Calu3 (cell line): Measurements from ENCODE around the gene CACNA1I. TPM values are rescaled to one million over a fixed set of nuclear protein-coding genes. Genes with fewer than 3 reads are reported as not detected.

Experiments used
- BruUV-seq: library from RNA; stranded (reverse); fragments of 400-500 nt; replicated peaks from 2 replicates; lab custom pipeline; 2021; lab: Mats Ljungman, UMichigan
- CTCF ChIA-PET: fragments of 300-600 bp; sonication (Branson Sonifier 250); formaldehyde crosslinking; loops from one replicate; lab custom pipeline; 2022; ENCODE audit warnings: antibody characterized with exemption; lab: Charles Lee
- DNase-seq: peaks from one replicate; pipeline ENCODE4 v3.0.0; 2022
- H3K27ac Mint-ChIP-seq: one replicate; pipeline ENCODE4 v1.8.0; 2022; ENCODE audit warnings: mixed read lengths; ENCODE audit not compliant: unreplicated experiment
- H3K27me3 Mint-ChIP-seq: one replicate; pipeline ENCODE4 v1.8.0; 2022; ENCODE audit warnings: mixed read lengths; ENCODE audit not compliant: unreplicated experiment
- H3K36me3 Mint-ChIP-seq: one replicate; pipeline ENCODE4 v1.8.0; 2022; ENCODE audit warnings: mild to moderate bottlenecking, moderate library complexity, mixed read lengths; ENCODE audit not compliant: insufficient read depth, unreplicated experiment
- H3K4me1 Mint-ChIP-seq: one replicate; pipeline ENCODE4 v1.8.0; 2022; ENCODE audit warnings: mild to moderate bottlenecking, low read depth, mixed read lengths; ENCODE audit not compliant: unreplicated experiment
- H3K4me3 Mint-ChIP-seq: one replicate; pipeline ENCODE4 v1.8.0; 2022; ENCODE audit warnings: mild to moderate bottlenecking, low read depth, moderate library complexity, mixed read lengths; ENCODE audit not compliant: unreplicated experiment
- H3K9me3 Mint-ChIP-seq: one replicate; pipeline ENCODE4 v1.8.0; 2022; ENCODE audit warnings: low read depth, mixed read lengths; ENCODE audit not compliant: unreplicated experiment
- intact Hi-C: fragments of 100-400 bp; cut with micrococcal nuclease; formaldehyde crosslinking; loops from one replicate; pipeline ENCODE4 v1.10.0; 2022; ENCODE audit not compliant: unreplicated experiment
- total RNA-seq: library from RNA; stranded (reverse); gene quantifications from 2 replicates; pipeline ENCODE4 v1.2.3, GENCODE V29; 2022
- TF ChIP-seq, protein P1 (sequence below): fragments of 200-600 bp; IDR thresholded peaks from one replicate; pipeline ENCODE4 v1.8.0; 2022; ENCODE audit warnings: antibody characterized with exemption; ENCODE audit not compliant: unreplicated experiment

Gene CACNA1I
- total RNA-seq, 1 experiment from 2014 or later = 0.05 TPM

DNA sequence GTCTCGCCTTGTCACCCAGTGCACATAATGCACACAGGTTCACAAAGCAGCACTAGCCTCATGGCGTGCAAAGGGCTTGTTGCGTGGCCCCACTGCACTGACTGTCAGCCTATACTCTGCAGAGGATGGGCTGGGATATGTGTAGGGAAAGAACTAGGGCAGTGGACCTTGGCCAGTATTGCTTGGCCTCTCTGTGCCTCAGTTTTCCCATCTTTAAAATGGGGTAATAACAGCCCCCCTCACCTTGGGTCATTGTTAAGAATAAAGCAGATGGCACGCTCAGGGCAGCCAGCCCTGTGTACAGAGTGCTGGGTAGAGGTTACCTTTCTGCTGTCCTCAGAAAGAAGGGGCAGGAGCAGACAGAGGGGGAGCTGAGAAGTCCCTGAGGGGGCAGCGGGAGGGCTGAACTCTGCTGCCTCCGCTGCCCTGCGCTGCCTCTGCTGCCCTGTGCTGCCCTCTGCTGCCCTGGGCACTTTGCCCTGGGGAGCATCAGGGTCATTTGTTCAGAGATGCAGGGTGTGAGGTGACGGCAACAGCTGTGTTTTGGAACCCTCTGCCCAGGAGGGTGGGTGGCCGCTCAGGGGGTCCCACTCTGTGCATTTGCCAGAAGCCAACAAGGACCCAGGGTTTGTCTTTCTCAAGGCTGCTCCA lies 71.2 kb downstream of the CACNA1I start:
- Mint-ChIP-seq H3K36me3 (no peaks in the 10 kb centered on the region), H3K4me3 (no peak overlapping the region), H3K9me3 (peaks cover 4% of the 10 kb centered on the region), H3K27me3 (peaks cover 53% of the 10 kb centered on the region), H3K4me1 (no peaks in the 10 kb centered on the region), H3K27ac (no peak overlapping the region)
- DNase-seq = no peak
- CTCF ChIA-PET = no interaction called here
- no TSS peak for BruUV-seq
- intact Hi-C loops = no loop called here
- TF ChIP-seq, protein P1, sequence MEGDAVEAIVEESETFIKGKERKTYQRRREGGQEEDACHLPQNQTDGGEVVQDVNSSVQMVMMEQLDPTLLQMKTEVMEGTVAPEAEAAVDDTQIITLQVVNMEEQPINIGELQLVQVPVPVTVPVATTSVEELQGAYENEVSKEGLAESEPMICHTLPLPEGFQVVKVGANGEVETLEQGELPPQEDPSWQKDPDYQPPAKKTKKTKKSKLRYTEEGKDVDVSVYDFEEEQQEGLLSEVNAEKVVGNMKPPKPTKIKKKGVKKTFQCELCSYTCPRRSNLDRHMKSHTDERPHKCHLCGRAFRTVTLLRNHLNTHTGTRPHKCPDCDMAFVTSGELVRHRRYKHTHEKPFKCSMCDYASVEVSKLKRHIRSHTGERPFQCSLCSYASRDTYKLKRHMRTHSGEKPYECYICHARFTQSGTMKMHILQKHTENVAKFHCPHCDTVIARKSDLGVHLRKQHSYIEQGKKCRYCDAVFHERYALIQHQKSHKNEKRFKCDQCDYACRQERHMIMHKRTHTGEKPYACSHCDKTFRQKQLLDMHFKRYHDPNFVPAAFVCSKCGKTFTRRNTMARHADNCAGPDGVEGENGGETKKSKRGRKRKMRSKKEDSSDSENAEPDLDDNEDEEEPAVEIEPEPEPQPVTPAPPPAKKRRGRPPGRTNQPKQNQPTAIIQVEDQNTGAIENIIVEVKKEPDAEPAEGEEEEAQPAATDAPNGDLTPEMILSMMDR = no peak

DNA sequence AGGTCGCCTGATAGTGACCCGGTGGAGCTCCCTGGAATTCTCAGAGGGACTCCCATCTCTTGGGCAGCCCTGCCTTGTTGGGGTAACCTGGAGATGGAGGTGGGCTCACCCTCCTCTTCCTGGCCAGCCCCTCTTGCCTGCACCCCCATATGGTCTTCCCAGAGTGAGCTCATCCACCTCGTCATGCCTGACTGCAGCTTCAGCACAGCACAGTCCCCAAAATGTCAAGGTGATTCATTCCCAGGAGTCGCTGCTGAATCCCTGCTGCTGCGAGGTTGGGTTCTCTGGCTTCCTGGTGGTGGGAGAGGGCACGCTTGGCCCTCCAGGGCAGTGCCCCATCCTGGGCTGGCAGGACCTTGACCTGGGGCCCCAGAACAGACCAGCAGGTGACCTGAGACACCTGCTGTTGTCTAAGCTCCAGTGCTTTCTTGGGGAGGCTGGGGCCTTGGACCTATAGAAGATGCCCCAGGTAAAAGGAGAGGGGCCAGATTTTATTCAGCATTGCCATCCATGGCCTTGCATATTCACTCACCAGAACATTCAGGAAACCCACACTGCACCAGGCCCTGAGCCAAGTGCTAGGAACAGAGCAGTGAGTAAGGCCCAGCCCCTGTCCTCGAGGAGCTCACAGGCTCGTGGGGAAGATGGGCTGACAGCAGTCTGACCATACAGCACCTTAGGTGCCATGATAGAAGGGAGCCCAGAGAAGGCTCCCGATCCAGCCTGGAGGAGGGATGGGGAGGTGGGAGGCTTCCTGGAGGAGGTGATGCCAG lies 72.9 kb downstream of the CACNA1I start:
- Mint-ChIP-seq H3K4me1 (no peaks in the 10 kb centered on the region), H3K9me3 (peaks cover 4% of the 10 kb centered on the region), H3K27ac (no peak overlapping the region), H3K36me3 (no peaks in the 10 kb centered on the region), H3K27me3 (peaks cover 60% of the 10 kb centered on the region), H3K4me3 (no peak overlapping the region)
- CTCF ChIA-PET = interaction anchor here (0.6 to 1.7 kb wide), 3 partner anchors 9 to 1002 kb away, joined by 3 to 8 read pairs (median 4); no protein-coding TSS in a partner anchor
- intact Hi-C loops = no loop called here
- no TSS peak for BruUV-seq
- TF ChIP-seq, protein P1 = no peak
- no peak for DNase-seq

DNA sequence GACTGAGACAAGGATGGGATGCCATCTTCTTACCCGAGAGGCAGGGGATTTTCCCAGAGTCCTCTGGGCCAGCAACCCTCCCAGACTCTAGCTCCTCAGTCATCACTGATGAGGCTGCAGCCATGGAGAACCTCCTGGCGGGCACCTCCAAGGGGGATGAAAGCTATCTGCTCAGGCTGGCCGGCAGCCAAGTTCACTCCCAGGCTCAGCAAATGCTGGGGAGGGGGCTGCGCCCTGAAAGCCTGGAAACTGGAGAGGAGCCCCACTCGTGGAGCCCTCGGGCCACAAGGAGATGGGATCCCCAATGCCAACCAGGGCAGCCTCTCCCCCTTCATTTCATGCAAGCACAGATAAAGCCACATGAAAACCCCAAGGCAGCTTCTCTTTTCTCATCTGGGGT lies 75.0 kb downstream of the CACNA1I start:
- no peaks in the 10 kb centered on the region for H3K4me1 Mint-ChIP-seq
- intact Hi-C loops = no loop called here

DNA sequence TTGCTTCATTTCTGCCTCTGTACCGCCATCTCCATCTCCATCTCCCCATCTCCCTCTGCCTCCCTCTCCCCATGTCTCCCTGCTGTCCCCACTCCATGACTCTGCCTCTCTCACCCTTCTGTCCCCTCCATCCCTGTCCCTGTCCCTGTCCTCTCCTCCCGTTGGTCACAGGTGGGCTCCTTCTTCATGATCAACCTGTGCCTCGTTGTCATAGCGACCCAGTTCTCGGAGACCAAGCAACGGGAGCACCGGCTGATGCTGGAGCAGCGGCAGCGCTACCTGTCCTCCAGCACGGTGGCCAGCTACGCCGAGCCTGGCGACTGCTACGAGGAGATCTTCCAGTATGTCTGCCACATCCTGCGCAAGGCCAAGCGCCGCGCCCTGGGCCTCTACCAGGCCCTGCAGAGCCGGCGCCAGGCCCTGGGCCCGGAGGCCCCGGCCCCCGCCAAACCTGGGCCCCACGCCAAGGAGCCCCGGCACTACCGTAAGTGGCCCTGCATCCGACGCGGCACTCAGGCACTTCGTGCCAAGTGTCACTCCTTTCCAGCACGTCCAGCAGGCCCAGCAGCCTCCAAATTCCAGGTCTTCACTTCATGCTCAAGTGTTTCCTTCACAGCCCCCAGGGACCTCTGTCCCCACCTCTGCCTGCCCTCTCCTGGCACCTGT lies 76.0 kb downstream of the CACNA1I start:
- H3K36me3 Mint-ChIP-seq = no peaks in the 10 kb centered on the region

More for the DNA sequence above, 75.0 kb downstream of the CACNA1I start:
- Mint-ChIP-seq H3K27me3 (peaks cover 67% of the 10 kb centered on the region), H3K9me3 (no peaks in the 10 kb centered on the region), H3K27ac (no peak overlapping the region), H3K4me3 (no peak overlapping the region), H3K36me3 (no peaks in the 10 kb centered on the region)
- TF ChIP-seq, protein P1 = no peak
- no peak for DNase-seq
- CTCF ChIA-PET = no interaction called here
- BruUV-seq = no TSS peak

More for the DNA sequence above, 76.0 kb downstream of the CACNA1I start:
- Mint-ChIP-seq H3K4me3 (no peak overlapping the region), H3K9me3 (no peaks in the 10 kb centered on the region), H3K4me1 (no peaks in the 10 kb centered on the region), H3K27me3 (peaks cover 67% of the 10 kb centered on the region), H3K27ac (no peak overlapping the region)
- DNase-seq = no peak
- no TSS peak for BruUV-seq
- TF ChIP-seq, protein P1 = no peak
- intact Hi-C loops = no loop called here
- CTCF ChIA-PET = interaction anchor here (0.5 kb wide), 1 partner anchor 603 kb away, joined by 3 read pairs; no protein-coding TSS in a partner anchor
